Measurements from ENCODE around the gene DDHD1. TPM values are rescaled to one million over a fixed set of nuclear protein-coding genes. Genes with fewer than 3 reads are reported as not detected.

The DDHD1 gene
- total RNA-seq, 4 donors from 2014 or later = 4.4 to 10.1 (median 6.8) TPM

GRCh38 chr14:53010193-53011040, 142.7 kb downstream of the DDHD1 start:
- Histone ChIP-seq H3K36me3 (no peaks in the 10 kb centered on the region), H3K27me3 (no peaks in the 10 kb centered on the region), H3K4me1 (no peaks in the 10 kb centered on the region), H3K4me3 (no peak overlapping the region), H3K9me3 (no peaks in the 10 kb centered on the region), H3K27ac (peak overlapping the region; percentile 19 to 53 (median 40))
- in situ Hi-C loops (cut with MboI; ENCODE audit: low sequenced_read_pairs in 4 of 4) (no loop called here), intact Hi-C loops (cut with DNase I; ENCODE audit: low total_unique reads) (no loop called here)
- ATAC-seq (no peak), DNase-seq (no peak)
- TF ChIP-seq CTCF (IDR thresholded peaks at IDR 0.05 in 4 of 5, conservative IDR thresholded peaks at IDR 0.05 in 1 of 5) (no peak), POLR2A (IDR thresholded peaks at IDR 0.05) (no peak)

- Histone ChIP-seq H3K9me3 (no peaks in the 10 kb centered on the region), H3K4me3 (no peak overlapping the region), H3K27ac (no peak overlapping the region), H3K4me1 (no peaks in the 10 kb centered on the region), H3K36me3 (no peaks in the 10 kb centered on the region), H3K27me3 (no peaks in the 10 kb centered on the region)
- TF ChIP-seq POLR2A (IDR thresholded peaks at IDR 0.05) (no peak), CTCF (IDR thresholded peaks at IDR 0.05 in 4 of 5, conservative IDR thresholded peaks at IDR 0.05 in 1 of 5) (no peak)
- ATAC-seq = no peak
- no peak for DNase-seq
- in situ Hi-C loops (cut with MboI; ENCODE audit: low sequenced_read_pairs in 4 of 4) = no loop called here
- intact Hi-C loops (cut with DNase I; ENCODE audit: low total_unique reads) = no loop called here
These were observed 146.1 kb downstream of the DDHD1 start for GRCh38 chr14:53006931-53007562.

- intact Hi-C loops (cut with DNase I; ENCODE audit: low total_unique reads) (no loop called here), in situ Hi-C loops (cut with MboI; ENCODE audit: low sequenced_read_pairs in 4 of 4) (no loop called here)
- no peaks in the 10 kb centered on the region for H3K4me1 ChIP-seq
- H3K36me3 ChIP-seq = no peaks in the 10 kb centered on the region
- DNase-seq (no peak), ATAC-seq (no peak)
- no peaks in the 10 kb centered on the region for H3K27me3 ChIP-seq
- TF ChIP-seq CTCF (IDR thresholded peaks at IDR 0.05 in 4 of 5, conservative IDR thresholded peaks at IDR 0.05 in 1 of 5) = no peak
- H3K27ac ChIP-seq = no peak overlapping the region
- H3K9me3 ChIP-seq = no peaks in the 10 kb centered on the region
- H3K4me3 ChIP-seq = no peak overlapping the region
These were observed 148.1 kb downstream of the DDHD1 start for GRCh38 chr14:53004976-53005375.

- intact Hi-C loops (cut with DNase I; ENCODE audit: low total_unique reads) (no loop called here), in situ Hi-C loops (cut with MboI; ENCODE audit: low sequenced_read_pairs in 4 of 4) (no loop called here)
- DNase-seq (no peak), ATAC-seq (no peak)
- H3K4me1 ChIP-seq = no peaks in the 10 kb centered on the region
- no peak overlapping the region for H3K4me3 ChIP-seq
- no peak overlapping the region for H3K27ac ChIP-seq
- TF ChIP-seq CTCF (IDR thresholded peaks at IDR 0.05 in 4 of 5, conservative IDR thresholded peaks at IDR 0.05 in 1 of 5) (no peak), POLR2A (IDR thresholded peaks at IDR 0.05) (no peak)
- H3K9me3 ChIP-seq = no peaks in the 10 kb centered on the region
- no peaks in the 10 kb centered on the region for H3K27me3 ChIP-seq
- no peaks in the 10 kb centered on the region for H3K36me3 ChIP-seq
These were observed 149.3 kb downstream of the DDHD1 start for GRCh38 chr14:53003776-53004175.
